Spleen (tissue), 13 donors: Measurements from ENCODE around the gene S1PR2. TPM values are rescaled to one million over a fixed set of nuclear protein-coding genes. Genes with fewer than 3 reads are reported as not detected.

Source experiments
- DNase-seq: peaks from one replicate; pipeline ENCODE4 v3.0.0-alpha.2; 2020
- H3K27ac ChIP-seq, 8 donors: fragments of 200-600 bp; sonication (generic) in 7 of 8; 1 replicate in 4 of 8; 2 replicates in 4 of 8; pipeline versions ENCODE4 v1.5.0 to v1.8.0; 2016 to 2021; ENCODE audit warnings: inconsistent platforms in 4 of 8, mild to moderate bottlenecking in 4 of 8, moderate library complexity in 1 of 8
- H3K27me3 ChIP-seq, 7 donors: fragments of 200-600 bp; sonication (generic) in 6 of 7; replicated peaks in 1 of 7; 1 replicate in 4 of 7; 2 replicates in 3 of 7; pipeline versions ENCODE4 v1.5.0 to v1.8.0; 2016 to 2021; ENCODE audit warnings: inconsistent platforms in 3 of 7, mild to moderate bottlenecking in 1 of 7
- H3K36me3 ChIP-seq, 6 donors: fragments of 200-600 bp; sonication (generic) in 5 of 6; 1 replicate in 4 of 6; 2 replicates in 2 of 6; pipeline versions ENCODE4 v1.5.0 to v1.8.0; 2016 to 2021; ENCODE audit warnings: inconsistent platforms in 2 of 6
- H3K4me1 ChIP-seq, 6 donors: fragments of 200-600 bp; sonication (generic) in 5 of 6; 1 replicate in 3 of 6; 2 replicates in 3 of 6; pipeline versions ENCODE4 v1.5.0 to v1.8.0; 2016 to 2021; ENCODE audit warnings: inconsistent platforms in 3 of 6
- H3K4me3 ChIP-seq, 8 donors: fragments of 200-600 bp; sonication (generic) in 7 of 8; 1 replicate in 4 of 8; 2 replicates in 4 of 8; pipeline versions ENCODE4 v1.5.0 to v1.8.0; 2016 to 2021; ENCODE audit warnings: inconsistent platforms in 4 of 8, mild to moderate bottlenecking in 4 of 8, moderate library complexity in 2 of 8
- H3K9me3 ChIP-seq, 8 donors: fragments of 200-600 bp; sonication (generic) in 7 of 8; 1 replicate in 4 of 8; 2 replicates in 4 of 8; pipeline versions ENCODE4 v1.5.0 to v1.8.0; 2016 to 2021; ENCODE audit warnings: inconsistent platforms in 4 of 8
- POLR2A ChIP-seq, 3 donors: fragments of 450-650 bp; IDR thresholded peaks; one replicate each; pipeline ENCODE4 v1.5.1; 2017; ENCODE audit warnings: antibody characterized with exemption in 3 of 3, mild to moderate bottlenecking in 1 of 3
- POLR2AphosphoS5 ChIP-seq, 3 donors: sonication (generic); formaldehyde crosslinking; IDR thresholded peaks; one replicate each; pipeline ENCODE4 v1.5.1; 2017; ENCODE audit warnings: antibody characterized with exemption in 3 of 3
- WGBS, 5 donors: extraction: QIAGEN DNeasy Blood & Tissue Kit in 3 of 5; methylation state at CpG; one replicate each; pipeline versions ENCODE4 v1.1.5 to v1.1.7; 2013 to 2018; 5-methylcytosine and 5-hydroxymethylcytosine counted together
- intact Hi-C: fragments of 100-400 bp; cut with DNase I; formaldehyde crosslinking; loops from one replicate; pipeline ENCODE4 v1.15.0; 2023; ENCODE audit warnings: low total_unique reads
- long read RNA-seq, 2 donors: transcript quantifications; one replicate each; lab custom pipeline, GENCODE V29; 2026
- polyA plus RNA-seq, 3 donors: library from polyadenylated mRNA; stranded (reverse); fragments of 200-250 nt; gene quantifications; one replicate each; pipeline ENCODE4 v1.2.1, GENCODE V29; 2013
- total RNA-seq, 7 donors: library from RNA; depleted of rRNA in 3 of 7; stranded (reverse); fragments of >200 nt in 3 of 7; fragmentation: NEBNext Ultra II Directional in 4 of 7; extraction: Animal tissue kit (Norgen Biotek cat#: 25700) in 4 of 7; gene quantifications; one replicate each; pipeline versions ENCODE4 v1.1.0 to v1.2.1, GENCODE V29; 2016 to 2021
- TF ChIP-seq, protein P1 (sequence below), 11 experiments: fragments of 200-600 bp in 7 of 11; fragments of 450-650 bp in 4 of 11; sonication (generic) in 4 of 11; IDR thresholded peaks in 8 of 11; conservative IDR thresholded peaks in 3 of 11; 1 replicate in 7 of 11; 2 replicates in 4 of 11; pipeline versions ENCODE4 v1.4.0 to v1.8.0; 2016 to 2021; ENCODE audit warnings: antibody characterized with exemption in 11 of 11, inconsistent platforms in 4 of 11, mild to moderate bottlenecking in 1 of 11
- donor health status: healthy with polysubstance abuse.
- donor health status: DM: no; HTN: no; CAD: no; lungs with moderate emphysema.
- donor health status: DM: no; HTN: no; CAD: no.
- donor health status: Bipolar disorder and iron deficiency.
- donor health status: healthy.
- donor health status: DM: no; HTN: no; CAD: no.
- donor health status: DM: yes; HTN: yes; CAD: no.

Gene S1PR2
- 1 to 10 TPM; 1.6 to 6.1 (median 3.6) TPM for total RNA-seq
- 1 to 10 TPM; 1.4 to 3.0 (median 1.8) TPM for polyA plus RNA-seq
- long read RNA-seq, donor 1, transcript S1PR2-201 (2 exons, 3,584 nt): major isoform, 7 of 7 reads
- long read RNA-seq, donor 1, partial matches to known transcripts: 0 of 7 reads
- long read RNA-seq, donor 1, other reads (novel, unspliced or antisense): 0 of 7 reads
- long read RNA-seq, donor 2, partial matches to known transcripts: 0 of 2 reads
- long read RNA-seq, donor 2, other reads (novel, unspliced or antisense): 0 of 2 reads

- H3K36me3 ChIP-seq: no peaks in the 10 kb centered on the region
- 0 to 1% (median 1%) methylated on average over 22 to 73 of the region's 73 CpGs for WGBS, 5 donors
- peak in 2 of 3 donors; percentile 50 to 52 for TF ChIP-seq POLR2AphosphoS5 (IDR thresholded peaks at IDR 0.05)
- TF ChIP-seq POLR2A (IDR thresholded peaks at IDR 0.05): no peak
- intact Hi-C loops: no loop called here
- peak; percentile 90 for DNase-seq
- H3K27ac ChIP-seq: peak within 1 kb of the TSS; percentile 70 to 89 (median 84)
- H3K4me1 ChIP-seq: peaks cover 17 to 62% (median 36%) of the 10 kb centered on the region in 6 donors
- H3K9me3 ChIP-seq: no peaks in the 10 kb centered on the region
- H3K4me3 ChIP-seq: peak within 1 kb of the TSS; percentile 74 to 94 (median 84)
- peaks cover 0 to 18% (median 0%) of the 10 kb centered on the region in 7 donors for H3K27me3 ChIP-seq
Measured at GRCh38 chr19:10230861-10231611, at the start of gene S1PR2. Gene S1PR2 (minus strand): TSS chr19:10231331. CDS start chr19:10224905, 6,426 bp downstream.

- peaks cover 0 to 100% (median 79%) of the 10 kb centered on the region in 6 donors for H3K36me3 ChIP-seq
- peaks cover 14 to 97% (median 65%) of the 10 kb centered on the region in 6 donors for H3K4me1 ChIP-seq
- 40 to 51% (median 48%) methylated on average over 5 of the region's 5 CpGs for WGBS, 5 donors
- H3K27me3 ChIP-seq: no peaks in the 10 kb centered on the region
- no peaks in the 10 kb centered on the region for H3K9me3 ChIP-seq
- no peak overlapping the region for H3K4me3 ChIP-seq
- no peak for DNase-seq
- intact Hi-C loops: loop anchor here (10.0 kb wide), 1 partner anchor 55 kb away; the partner anchor contains the start of genes ICAM3 and RAVER1
- TF ChIP-seq POLR2A (IDR thresholded peaks at IDR 0.05) (no peak), POLR2AphosphoS5 (IDR thresholded peaks at IDR 0.05) (peak in 1 of 3 donors; percentile 6)
- TF ChIP-seq, protein P1, sequence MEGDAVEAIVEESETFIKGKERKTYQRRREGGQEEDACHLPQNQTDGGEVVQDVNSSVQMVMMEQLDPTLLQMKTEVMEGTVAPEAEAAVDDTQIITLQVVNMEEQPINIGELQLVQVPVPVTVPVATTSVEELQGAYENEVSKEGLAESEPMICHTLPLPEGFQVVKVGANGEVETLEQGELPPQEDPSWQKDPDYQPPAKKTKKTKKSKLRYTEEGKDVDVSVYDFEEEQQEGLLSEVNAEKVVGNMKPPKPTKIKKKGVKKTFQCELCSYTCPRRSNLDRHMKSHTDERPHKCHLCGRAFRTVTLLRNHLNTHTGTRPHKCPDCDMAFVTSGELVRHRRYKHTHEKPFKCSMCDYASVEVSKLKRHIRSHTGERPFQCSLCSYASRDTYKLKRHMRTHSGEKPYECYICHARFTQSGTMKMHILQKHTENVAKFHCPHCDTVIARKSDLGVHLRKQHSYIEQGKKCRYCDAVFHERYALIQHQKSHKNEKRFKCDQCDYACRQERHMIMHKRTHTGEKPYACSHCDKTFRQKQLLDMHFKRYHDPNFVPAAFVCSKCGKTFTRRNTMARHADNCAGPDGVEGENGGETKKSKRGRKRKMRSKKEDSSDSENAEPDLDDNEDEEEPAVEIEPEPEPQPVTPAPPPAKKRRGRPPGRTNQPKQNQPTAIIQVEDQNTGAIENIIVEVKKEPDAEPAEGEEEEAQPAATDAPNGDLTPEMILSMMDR (IDR thresholded peaks at IDR 0.05 in 8 of 11, conservative IDR thresholded peaks at IDR 0.05 in 3 of 11): no peak
- H3K27ac ChIP-seq: peak overlapping the region in 6 of 8 donors; percentile 25 to 70 (median 30)
Measured at GRCh38 chr19:10279737-10280442, 48.8 kb upstream of the S1PR2 start.

- H3K9me3 ChIP-seq: no peaks in the 10 kb centered on the region
- peaks cover 0 to 100% (median 76%) of the 10 kb centered on the region in 6 donors for H3K36me3 ChIP-seq
- H3K4me3 ChIP-seq: no peak overlapping the region
- no peak for DNase-seq
- intact Hi-C loops: loop anchor here (10.0 kb wide), 1 partner anchor 56 kb away; the partner anchor contains the start of genes ICAM3 and RAVER1
- no peaks in the 10 kb centered on the region for H3K27me3 ChIP-seq
- peaks cover 14 to 97% (median 69%) of the 10 kb centered on the region in 6 donors for H3K4me1 ChIP-seq
- H3K27ac ChIP-seq: peak overlapping the region in 2 of 8 donors; percentile 25 to 70
- WGBS, 5 donors: 85 to 100% (median 93%) methylated on average over 1 of the region's 1 CpG
- TF ChIP-seq POLR2AphosphoS5 (IDR thresholded peaks at IDR 0.05): peak in 1 of 3 donors; percentile 6
- TF ChIP-seq POLR2A (IDR thresholded peaks at IDR 0.05): no peak
Measured at GRCh38 chr19:10278935-10279334, 47.8 kb upstream of the S1PR2 start.

- no peaks in the 10 kb centered on the region for H3K9me3 ChIP-seq
- H3K27me3 ChIP-seq: no peaks in the 10 kb centered on the region
- no peak for DNase-seq
- 81 to 88% (median 86%) methylated on average over 9 of the region's 9 CpGs for WGBS, 5 donors
- H3K36me3 ChIP-seq: peaks cover 0 to 100% (median 67%) of the 10 kb centered on the region in 6 donors
- intact Hi-C loops: loop anchor here (10.0 kb wide), 1 partner anchor 57 kb away; the partner anchor contains the start of genes ICAM3 and RAVER1
- H3K27ac ChIP-seq: peak overlapping the region in 4 of 8 donors; percentile 10 to 36 (median 31)
- TF ChIP-seq POLR2A (IDR thresholded peaks at IDR 0.05) (no peak), POLR2AphosphoS5 (IDR thresholded peaks at IDR 0.05) (no peak)
- TF ChIP-seq, protein P1 (IDR thresholded peaks at IDR 0.05 in 8 of 11, conservative IDR thresholded peaks at IDR 0.05 in 3 of 11): no peak
- H3K4me1 ChIP-seq: peaks cover 15 to 97% (median 72%) of the 10 kb centered on the region in 6 donors
- H3K4me3 ChIP-seq: no peak overlapping the region
Measured at GRCh38 chr19:10277795-10278589, 46.9 kb upstream of the S1PR2 start.
